ENCODE results near the gene ZNF611. TPM values are rescaled to one million over a fixed set of nuclear protein-coding genes. Genes with fewer than 3 reads are reported as not detected.
A peak's percentile ranks its signal among the peaks of the same experiment; 100 is the strongest.

Gene ZNF611
- total and polyA plus RNA-seq, 10 of the 15 experiments (the other 5 are each of a cell fraction or from before 2014, with no cell fraction given) = 1.4 to 16.8 (median 7.6) TPM

DNA sequence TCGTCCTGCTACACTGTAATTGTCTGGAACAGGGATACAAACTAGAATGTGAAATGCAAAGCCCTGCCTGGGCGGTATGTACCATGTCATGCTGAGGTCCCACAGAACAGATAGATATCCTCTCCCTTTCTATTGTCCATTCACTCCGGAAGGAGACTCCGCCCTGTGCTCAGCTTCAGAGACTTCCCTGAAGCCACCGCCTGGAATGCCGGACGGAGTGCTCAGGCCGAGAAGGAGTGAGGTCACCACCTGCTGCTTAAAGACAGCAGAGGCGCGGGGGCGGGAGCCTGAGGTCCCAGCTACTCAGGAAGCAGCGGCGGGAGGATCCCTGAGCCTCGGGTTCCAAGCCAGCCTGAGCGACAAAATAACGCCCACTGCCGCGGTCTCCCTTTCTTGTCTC lies 890 bp upstream of the ZNF611 start:
- no peak for ATAC-seq
- no peaks in the 10 kb centered on the region for H3K27me3 ChIP-seq (replicated peaks in 1 of 2; ENCODE audit: control insufficient read depth in 2 of 2, insufficient read depth in 2 of 2, low read length in 1 of 2)
- no peak for DNase-seq (ENCODE audit: low read depth, low spot score)
- no peaks in the 10 kb centered on the region for H4K20me1 ChIP-seq (ENCODE audit: control insufficient read depth, insufficient read depth)
- CTCF ChIA-PET = interaction anchor here (0.6 kb wide), 1 partner anchor 134 kb away, joined by 3 read pairs; no protein-coding TSS in a partner anchor
- no peak overlapping the region for H3K27ac ChIP-seq (ENCODE audit: control insufficient read depth, insufficient read depth)
- SMC1A ChIA-PET (ENCODE audit: uncharacterized antibody, unreplicated experiment) = interaction anchor here (1.0 kb wide), 1 partner anchor 98 kb away, joined by 4 read pairs; no protein-coding TSS in a partner anchor
- 93% methylated on average over 18 of the region's 18 CpGs for WGBS (ENCODE audit: insufficient coverage, insufficient replicate concordance, low lambda C conversion rate, missing lambda C conversion rate)
- no peak overlapping the region for H3K9ac ChIP-seq (ENCODE audit: control insufficient read depth, insufficient read depth, low read length)
- no peak for FAIRE-seq
- in situ Hi-C loops (cut with MboI) = no loop called here
- BruUV-seq (replicated peaks) = no TSS peak
- no peak overlapping the region for H3K4me2 ChIP-seq (ENCODE audit: control insufficient read depth, insufficient read depth)
- RAD21 ChIA-PET (ENCODE audit: unreplicated experiment) = no interaction called here
- peaks cover 4% of the 10 kb centered on the region for H3K79me2 ChIP-seq (ENCODE audit: control insufficient read depth, insufficient read depth, low read length)
- H2AFZ ChIP-seq (ENCODE audit: control insufficient read depth, low read depth, low read length) = peak overlapping the region; percentile 90; the same call in 1 of the 2 replicates
- H3K36me3 ChIP-seq (ENCODE audit: control insufficient read depth in 2 of 2, insufficient read depth in 2 of 2, low read length in 1 of 2) = no peaks in the 10 kb centered on the region
- H3K4me1 ChIP-seq (ENCODE audit: control insufficient read depth, insufficient read depth, low read length) = no peaks in the 10 kb centered on the region
- peaks cover 4% of the 10 kb centered on the region; the same call in 2 of the 3 replicates for H3K9me3 ChIP-seq (replicated peaks; ENCODE audit: control insufficient read depth, insufficient read depth, low read length)
- TF ChIP-seq ZNF622 (IDR thresholded peaks at IDR 0.05) (no peak), MTA2 (IDR thresholded peaks at IDR 0.05; ENCODE audit: low read depth) (no peak), ZNF274 (IDR thresholded peaks at IDR 0.05; ENCODE audit: insufficient read depth, insufficient read length) (no peak), BCL11A (IDR thresholded peaks at IDR 0.05; ENCODE audit: low read depth, low read length) (no peak), NRF1 (conservative IDR thresholded peaks at IDR 0.05; ENCODE audit: low read depth, low read length) (no peak), NFYA (IDR thresholded peaks at IDR 0.05; ENCODE audit: borderline replicate concordance, low read depth, low read length) (no peak)
- TF ChIP-seq, protein P1, sequence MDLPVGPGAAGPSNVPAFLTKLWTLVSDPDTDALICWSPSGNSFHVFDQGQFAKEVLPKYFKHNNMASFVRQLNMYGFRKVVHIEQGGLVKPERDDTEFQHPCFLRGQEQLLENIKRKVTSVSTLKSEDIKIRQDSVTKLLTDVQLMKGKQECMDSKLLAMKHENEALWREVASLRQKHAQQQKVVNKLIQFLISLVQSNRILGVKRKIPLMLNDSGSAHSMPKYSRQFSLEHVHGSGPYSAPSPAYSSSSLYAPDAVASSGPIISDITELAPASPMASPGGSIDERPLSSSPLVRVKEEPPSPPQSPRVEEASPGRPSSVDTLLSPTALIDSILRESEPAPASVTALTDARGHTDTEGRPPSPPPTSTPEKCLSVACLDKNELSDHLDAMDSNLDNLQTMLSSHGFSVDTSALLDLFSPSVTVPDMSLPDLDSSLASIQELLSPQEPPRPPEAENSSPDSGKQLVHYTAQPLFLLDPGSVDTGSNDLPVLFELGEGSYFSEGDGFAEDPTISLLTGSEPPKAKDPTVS (IDR thresholded peaks at IDR 0.05; ENCODE audit: low read depth, low read length) = no peak
- POLR2A ChIA-PET = no interaction called here
- intact Hi-C loops (cut with micrococcal nuclease; ENCODE audit: unreplicated experiment) = no loop called here
- no peak overlapping the region for H3K4me3 ChIP-seq
